Thyroid gland (tissue), 4 donors: Measurements from ENCODE around the gene EIF2AK3.

Experiments
- POLR2A ChIP-seq, 2 donors: fragments of 450-650 bp; IDR thresholded peaks; one replicate each; pipeline ENCODE4 v1.6.1; 2017; ENCODE audit warnings: antibody characterized with exemption in 2 of 2, mild to moderate bottlenecking in 2 of 2, moderate library complexity in 1 of 2
- TF ChIP-seq, protein P1 (sequence below), 6 experiments: fragments of 200-600 bp in 3 of 6; fragments of 450-650 bp in 3 of 6; sonication (generic) in 3 of 6; IDR thresholded peaks; one replicate each; pipeline ENCODE4 v1.5.1; 2016 to 2019; ENCODE audit warnings: antibody characterized with exemption in 6 of 6, mild to moderate bottlenecking in 2 of 6, inconsistent platforms in 1 of 6, moderate library complexity in 1 of 6

DNA sequence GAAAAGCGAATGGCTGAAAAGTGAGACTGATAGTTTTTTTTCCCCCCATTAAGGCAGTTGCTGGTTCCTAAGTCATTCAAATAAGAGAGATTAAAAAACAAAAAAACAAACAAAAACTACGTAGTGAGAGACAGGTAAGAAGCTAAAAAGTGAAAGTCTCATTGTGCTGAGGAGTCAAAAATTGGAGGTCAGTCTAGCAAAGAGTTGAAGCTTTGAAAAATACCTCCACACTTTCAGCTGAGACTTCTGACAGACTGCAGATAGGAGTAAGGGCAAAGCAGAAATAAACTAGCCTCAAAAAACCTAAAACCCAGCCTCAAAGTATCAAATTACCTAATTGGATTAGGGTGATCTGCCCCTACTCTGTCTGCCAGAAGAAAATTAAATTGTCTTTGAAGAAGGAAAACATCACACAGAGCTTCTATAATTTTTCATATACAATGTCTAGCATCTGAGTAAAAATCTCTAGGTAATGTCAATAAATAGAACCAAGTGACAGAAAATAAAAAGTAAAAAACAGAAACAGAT is 10.9 kb upstream of the EIF2AK3 start:
- TF ChIP-seq, protein P1, sequence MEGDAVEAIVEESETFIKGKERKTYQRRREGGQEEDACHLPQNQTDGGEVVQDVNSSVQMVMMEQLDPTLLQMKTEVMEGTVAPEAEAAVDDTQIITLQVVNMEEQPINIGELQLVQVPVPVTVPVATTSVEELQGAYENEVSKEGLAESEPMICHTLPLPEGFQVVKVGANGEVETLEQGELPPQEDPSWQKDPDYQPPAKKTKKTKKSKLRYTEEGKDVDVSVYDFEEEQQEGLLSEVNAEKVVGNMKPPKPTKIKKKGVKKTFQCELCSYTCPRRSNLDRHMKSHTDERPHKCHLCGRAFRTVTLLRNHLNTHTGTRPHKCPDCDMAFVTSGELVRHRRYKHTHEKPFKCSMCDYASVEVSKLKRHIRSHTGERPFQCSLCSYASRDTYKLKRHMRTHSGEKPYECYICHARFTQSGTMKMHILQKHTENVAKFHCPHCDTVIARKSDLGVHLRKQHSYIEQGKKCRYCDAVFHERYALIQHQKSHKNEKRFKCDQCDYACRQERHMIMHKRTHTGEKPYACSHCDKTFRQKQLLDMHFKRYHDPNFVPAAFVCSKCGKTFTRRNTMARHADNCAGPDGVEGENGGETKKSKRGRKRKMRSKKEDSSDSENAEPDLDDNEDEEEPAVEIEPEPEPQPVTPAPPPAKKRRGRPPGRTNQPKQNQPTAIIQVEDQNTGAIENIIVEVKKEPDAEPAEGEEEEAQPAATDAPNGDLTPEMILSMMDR (IDR thresholded peaks at IDR 0.05) = no peak
- no peak for TF ChIP-seq POLR2A (IDR thresholded peaks at IDR 0.05)
